ENCODE measurements around the gene ITPK1. TPM values are rescaled to one million over a fixed set of nuclear protein-coding genes. Genes with fewer than 3 reads are reported as not detected.

The ITPK1 gene
- polyA plus RNA-seq, 1 of the 3 experiments (the other 2 are of a cell fraction) = 23.2 TPM

DNA sequence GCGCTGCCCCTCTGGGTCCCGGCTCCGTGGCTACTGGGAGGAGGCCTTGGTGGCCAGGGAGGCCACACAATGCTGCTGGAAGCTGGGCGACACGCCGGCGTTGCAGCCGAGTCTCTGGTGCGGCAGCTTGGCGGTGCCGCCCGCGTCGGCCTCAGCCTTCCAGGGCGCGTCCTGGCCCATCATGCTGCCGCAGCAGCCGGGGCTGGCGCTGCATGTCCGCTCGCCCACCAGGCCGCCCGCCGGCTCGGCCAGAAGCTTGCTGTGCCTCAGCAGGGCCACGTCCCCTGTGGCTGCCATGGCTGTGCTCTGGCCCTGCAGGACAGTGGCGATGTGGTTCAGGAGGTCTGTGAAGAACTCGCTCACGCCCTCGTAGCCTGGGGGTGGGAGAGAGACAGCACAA is 174.2 kb downstream of the ITPK1 start:
- TF ChIP-seq MEF2A (IDR thresholded peaks at IDR 0.05; ENCODE audit: borderline replicate concordance, low read depth) = no peak
- CTCF ChIA-PET = interaction anchor here (1.1 to 2.2 kb wide), 4 partner anchors 10 to 198 kb away, joined by 3 to 7 read pairs (median 4); no protein-coding TSS in a partner anchor
- H3K79me2 ChIP-seq (ENCODE audit: insufficient read depth) = no peaks in the 10 kb centered on the region
- no peak overlapping the region for H3K4me3 ChIP-seq (ENCODE audit: low read depth in 2 of 2, low read length in 1 of 2)
- H4K20me1 ChIP-seq (ENCODE audit: insufficient read depth) = no peaks in the 10 kb centered on the region
- H3K36me3 ChIP-seq (replicated peaks in 1 of 2; ENCODE audit: control insufficient read depth in 1 of 2, insufficient read depth in 2 of 2, low read length in 1 of 2) = peaks cover 0 to 2% of the 10 kb centered on the region in 2 experiments
- 96% methylated on average over 14 of the region's 30 CpGs for WGBS (ENCODE audit: low lambda C conversion rate)
- no peaks in the 10 kb centered on the region for H3K9me2 ChIP-seq
- H3K4me2 ChIP-seq = no peak overlapping the region
- H3K9ac ChIP-seq = no peak overlapping the region
- H2AFZ ChIP-seq (ENCODE audit: low read depth) = no peak overlapping the region
- no peaks in the 10 kb centered on the region for H3F3A ChIP-seq (replicated peaks; ENCODE audit: insufficient read depth)
- no peaks in the 10 kb centered on the region for H3K27me3 ChIP-seq (ENCODE audit: insufficient read depth)
- no peak overlapping the region for H3K27ac ChIP-seq (ENCODE audit: low read depth in 2 of 2, low read length in 1 of 2)
- POLR2A ChIA-PET = interaction anchor here (7.1 kb wide), 1 partner anchor 8 kb away, joined by 57 read pairs; no protein-coding TSS in a partner anchor
- H3K9me3 ChIP-seq = no peaks in the 10 kb centered on the region
- H3K4me1 ChIP-seq (ENCODE audit: control insufficient read depth in 1 of 2, insufficient read depth in 2 of 2, low read depth in 1 of 2, low read length in 1 of 2) = peaks cover 0 to 38% of the 10 kb centered on the region in 2 experiments; a peak in 1 of 4 replicates
- no peak for DNase-seq

DNA sequence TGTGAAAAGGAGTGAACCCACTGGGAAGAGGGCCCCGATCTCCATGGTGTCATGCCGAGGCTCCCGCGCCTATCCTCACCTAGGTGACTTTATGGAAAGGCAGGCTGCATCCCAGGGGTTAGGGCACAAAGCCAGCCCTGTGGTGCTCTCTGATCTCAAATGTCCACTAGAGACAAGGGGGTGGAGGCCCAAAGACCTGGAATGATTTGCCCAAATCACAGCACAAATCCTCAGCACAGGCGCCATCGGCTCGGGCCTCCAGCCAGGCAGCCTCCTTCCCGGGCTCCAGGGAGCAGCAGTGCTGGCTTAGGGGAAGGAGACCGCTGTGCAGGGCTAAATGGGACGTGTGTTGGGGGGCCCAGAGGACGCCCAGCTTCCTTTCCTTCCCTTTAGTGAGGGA is 175.2 kb downstream of the ITPK1 start:
- no peak overlapping the region for H3K4me3 ChIP-seq (ENCODE audit: low read depth in 2 of 2, low read length in 1 of 2)
- TF ChIP-seq RFX5 (IDR thresholded peaks at IDR 0.05; ENCODE audit: low read length) (no peak), TCF12 (IDR thresholded peaks at IDR 0.05) (no peak), RCOR1 (IDR thresholded peaks at IDR 0.05; ENCODE audit: low read length) (no peak), SIN3A (IDR thresholded peaks at IDR 0.05; ENCODE audit: borderline replicate concordance, low read depth, low read length) (no peak), JUND (IDR thresholded peaks at IDR 0.05) (no peak), FOSL2 (IDR thresholded peaks at IDR 0.05; ENCODE audit: borderline replicate concordance, low read depth) (no peak), RAD21 (IDR thresholded peaks at IDR 0.05; ENCODE audit: low read length) (no peak), FOXM1 (IDR thresholded peaks at IDR 0.05; ENCODE audit: low read depth) (no peak), EP300 (IDR thresholded peaks at IDR 0.05; ENCODE audit: borderline replicate concordance in 1 of 2, low read depth in 1 of 2, low read length in 1 of 2) (no peak), ELF1 (IDR thresholded peaks at IDR 0.05) (no peak)
- TF ChIP-seq, protein P1, sequence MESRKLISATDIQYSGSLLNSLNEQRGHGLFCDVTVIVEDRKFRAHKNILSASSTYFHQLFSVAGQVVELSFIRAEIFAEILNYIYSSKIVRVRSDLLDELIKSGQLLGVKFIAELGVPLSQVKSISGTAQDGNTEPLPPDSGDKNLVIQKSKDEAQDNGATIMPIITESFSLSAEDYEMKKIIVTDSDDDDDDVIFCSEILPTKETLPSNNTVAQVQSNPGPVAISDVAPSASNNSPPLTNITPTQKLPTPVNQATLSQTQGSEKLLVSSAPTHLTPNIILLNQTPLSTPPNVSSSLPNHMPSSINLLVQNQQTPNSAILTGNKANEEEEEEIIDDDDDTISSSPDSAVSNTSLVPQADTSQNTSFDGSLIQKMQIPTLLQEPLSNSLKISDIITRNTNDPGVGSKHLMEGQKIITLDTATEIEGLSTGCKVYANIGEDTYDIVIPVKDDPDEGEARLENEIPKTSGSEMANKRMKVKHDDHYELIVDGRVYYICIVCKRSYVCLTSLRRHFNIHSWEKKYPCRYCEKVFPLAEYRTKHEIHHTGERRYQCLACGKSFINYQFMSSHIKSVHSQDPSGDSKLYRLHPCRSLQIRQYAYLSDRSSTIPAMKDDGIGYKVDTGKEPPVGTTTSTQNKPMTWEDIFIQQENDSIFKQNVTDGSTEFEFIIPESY (IDR thresholded peaks at IDR 0.05; ENCODE audit: borderline replicate concordance, low read depth) = no peak
- no peak overlapping the region for H3K27ac ChIP-seq (ENCODE audit: low read depth in 2 of 2, low read length in 1 of 2)
- H3K36me3 ChIP-seq (replicated peaks in 1 of 2; ENCODE audit: control insufficient read depth in 1 of 2, insufficient read depth in 2 of 2, low read length in 1 of 2) = peaks cover 0 to 2% of the 10 kb centered on the region in 2 experiments
- H3K9me3 ChIP-seq = no peaks in the 10 kb centered on the region
- H3K9ac ChIP-seq = no peak overlapping the region
- no peaks in the 10 kb centered on the region for H3K27me3 ChIP-seq (ENCODE audit: insufficient read depth)
- DNase-seq = no peak
- no peak overlapping the region for H2AFZ ChIP-seq (ENCODE audit: low read depth)
- H3K79me2 ChIP-seq (ENCODE audit: insufficient read depth) = no peaks in the 10 kb centered on the region
- no peak overlapping the region for H3K4me2 ChIP-seq
- peaks cover 0 to 28% of the 10 kb centered on the region in 2 experiments; a peak in 1 of 4 replicates for H3K4me1 ChIP-seq (ENCODE audit: control insufficient read depth in 1 of 2, insufficient read depth in 2 of 2, low read depth in 1 of 2, low read length in 1 of 2)
- no peaks in the 10 kb centered on the region for H3F3A ChIP-seq (replicated peaks; ENCODE audit: insufficient read depth)
- CTCF ChIA-PET = interaction anchor here (0.9 to 2.2 kb wide), 2 partner anchors 11 to 60 kb away, joined by 3 to 7 read pairs; no protein-coding TSS in a partner anchor
- POLR2A ChIA-PET = no interaction called here
- 90% methylated on average over 6 of the region's 11 CpGs for WGBS (ENCODE audit: low lambda C conversion rate)
- H4K20me1 ChIP-seq (ENCODE audit: insufficient read depth) = no peaks in the 10 kb centered on the region
- H3K9me2 ChIP-seq = no peaks in the 10 kb centered on the region

All from SK-N-SH (cell line).